WTC11 (cell line): ENCODE data around the gene TSG101. TPM values are rescaled to one million over a fixed set of nuclear protein-coding genes. Genes with fewer than 3 reads are reported as not detected.

Experiments
- ATAC-seq: fragments of 200-7000 bp; cut with Tn5 transposase; 2 replicates; pipeline ENCODE4 v1.10.0; 2021; ENCODE audit warnings: mild to moderate bottlenecking, moderate library complexity
- CTCF ChIA-PET: fragments of 300-600 bp; sonication (Branson Sonifier 250); formaldehyde crosslinking; loops from one replicate; lab custom pipeline; 2021; ENCODE audit warnings: antibody characterized with exemption; lab: Charles Lee
- POLR2A ChIA-PET: fragments of 350-600 bp; sonication (Branson Sonifier 250); formaldehyde crosslinking; loops from one replicate; lab custom pipeline; 2021; ENCODE audit warnings: antibody characterized with exemption; lab: Charles Lee
- DNase-seq: peaks from one replicate; pipeline ENCODE4 v3.0.0; 2021; ENCODE audit warnings: low spot score
- H3K27ac Mint-ChIP-seq: 2 replicates; pipeline ENCODE4 v1.8.0; 2021; ENCODE audit warnings: mixed read lengths
- H3K27me3 Mint-ChIP-seq: 2 replicates; pipeline ENCODE4 v1.8.0; 2021; ENCODE audit warnings: low read depth, mild to moderate bottlenecking, moderate library complexity, mixed read lengths
- H3K36me3 Mint-ChIP-seq: 2 replicates; pipeline ENCODE4 v1.8.0; 2021; ENCODE audit warnings: mixed read lengths
- H3K4me1 Mint-ChIP-seq: 2 replicates; pipeline ENCODE4 v1.8.0; 2022; ENCODE audit warnings: mixed read lengths
- H3K4me3 Mint-ChIP-seq: 2 replicates; pipeline ENCODE4 v1.8.0; 2021; ENCODE audit warnings: mild to moderate bottlenecking, moderate library complexity, mixed read lengths
- H3K9me3 Mint-ChIP-seq: 2 replicates; pipeline ENCODE4 v1.8.0; 2021; ENCODE audit warnings: mixed read lengths
- CREM ChIP-seq: sonication (generic); formaldehyde crosslinking; IDR thresholded peaks from 2 replicates; pipeline ENCODE4 v1.8.1; 2022; ENCODE audit warnings: mild to moderate bottlenecking, missing genetic modification reagents, moderate library complexity
- EMX1 ChIP-seq: fragments of 250-450 bp; sonication (Bioruptor Pico); IDR thresholded peaks from 2 replicates; pipeline ENCODE4 v1.8.0; 2021; ENCODE audit warnings: mild to moderate bottlenecking
- FOXP1 ChIP-seq: sonication (generic); formaldehyde crosslinking; IDR thresholded peaks from 2 replicates; pipeline ENCODE4 v1.8.0; 2022; ENCODE audit warnings: missing genetic modification reagents, mild to moderate bottlenecking, moderate library complexity, borderline replicate concordance
- HMGA2 ChIP-seq: fragments of 250-450 bp; sonication (Bioruptor Pico); IDR thresholded peaks from 2 replicates; pipeline ENCODE4 v1.4.0; 2021; ENCODE audit warnings: mild to moderate bottlenecking, moderate library complexity
- JAZF1 ChIP-seq: fragments of 250-450 bp; sonication (Bioruptor Pico); IDR thresholded peaks from 2 replicates; pipeline ENCODE4 v1.9.0; 2021; ENCODE audit warnings: moderate library complexity, mild to moderate bottlenecking, inconsistent platforms
- KAT7 ChIP-seq: sonication (generic); formaldehyde crosslinking; IDR thresholded peaks from 2 replicates; pipeline ENCODE4 v1.8.1; 2023; ENCODE audit warnings: missing genetic modification reagents, mild to moderate bottlenecking, borderline replicate concordance
- NFE2L1 ChIP-seq: sonication (generic); formaldehyde crosslinking; IDR thresholded peaks from 2 replicates; pipeline ENCODE4 v1.8.1; 2023; ENCODE audit warnings: missing genetic modification reagents
- NFYB ChIP-seq: sonication (generic); formaldehyde crosslinking; conservative IDR thresholded peaks from 2 replicates; pipeline ENCODE4 v1.8.0; 2022; ENCODE audit warnings: low read depth, missing genetic modification reagents
- SMAD3 ChIP-seq: sonication (generic); formaldehyde crosslinking; IDR thresholded peaks from 2 replicates; pipeline ENCODE4 v1.8.0; 2022; ENCODE audit warnings: missing genetic modification reagents, mild to moderate bottlenecking, borderline replicate concordance
- SP1 ChIP-seq: sonication (generic); formaldehyde crosslinking; conservative IDR thresholded peaks from 2 replicates; pipeline ENCODE4 v1.8.1; 2022; ENCODE audit warnings: missing genetic modification reagents
- TEAD1 ChIP-seq: sonication (generic); formaldehyde crosslinking; IDR thresholded peaks from 2 replicates; pipeline ENCODE4 v1.8.0; 2022; ENCODE audit warnings: mild to moderate bottlenecking, missing genetic modification reagents
- total RNA-seq: library from RNA; stranded (reverse); gene quantifications from 3 replicates; pipeline ENCODE4 v1.2.3, GENCODE V29; 2021
- TF ChIP-seq, protein P1 (sequence below): sonication (generic); formaldehyde crosslinking; IDR thresholded peaks from 2 replicates; pipeline ENCODE4 v1.8.1; 2023; ENCODE audit warnings: mild to moderate bottlenecking, moderate library complexity, missing genetic modification reagents
- TF ChIP-seq, protein P2 (sequence below): sonication (generic); formaldehyde crosslinking; IDR thresholded peaks from 2 replicates; pipeline ENCODE4 v1.8.0; 2023; ENCODE audit warnings: mild to moderate bottlenecking, missing genetic modification reagents
- TF ChIP-seq, protein P3 (sequence below): sonication (generic); formaldehyde crosslinking; IDR thresholded peaks from 2 replicates; pipeline ENCODE4 v1.8.0; 2023; ENCODE audit warnings: missing genetic modification reagents, mild to moderate bottlenecking, borderline replicate concordance
- TF ChIP-seq, protein P4 (sequence below): sonication (generic); formaldehyde crosslinking; conservative IDR thresholded peaks from 2 replicates; pipeline ENCODE4 v1.8.1; 2023; ENCODE audit warnings: mild to moderate bottlenecking, low read depth, missing genetic modification reagents, moderate library complexity
- TF ChIP-seq, protein P5 (sequence below): sonication (generic); formaldehyde crosslinking; IDR thresholded peaks from 2 replicates; pipeline ENCODE4 v1.8.0; 2022; ENCODE audit warnings: mild to moderate bottlenecking, missing genetic modification reagents

Gene TSG101
- total RNA-seq, 1 experiment from 2014 or later, result 41.7 TPM

DNA sequence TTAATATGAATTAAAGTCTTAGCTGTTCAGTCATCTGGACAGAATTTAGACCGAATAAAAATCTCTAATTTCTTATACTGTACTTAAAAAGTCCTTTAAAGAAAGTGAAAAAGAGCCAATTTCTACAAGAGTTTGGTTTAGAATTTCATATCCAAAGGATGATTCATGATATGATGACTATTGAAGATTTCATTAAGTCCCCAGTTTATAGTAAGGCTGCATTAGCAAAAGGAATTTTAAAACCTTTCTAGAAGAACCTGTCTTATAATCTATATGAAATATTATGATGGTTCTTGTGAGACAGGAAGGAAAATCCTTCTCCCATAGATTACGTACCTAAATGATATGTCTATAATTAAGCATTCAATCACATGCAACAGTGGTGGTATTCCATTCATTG is 34.8 kb downstream of the TSG101 start:
- ATAC-seq, result no peak
- no peak overlapping the region for H3K4me3 Mint-ChIP-seq
- POLR2A ChIA-PET, result no interaction called here
- DNase-seq, result no peak
- no peak overlapping the region for H3K27ac Mint-ChIP-seq
- no peaks in the 10 kb centered on the region for H3K27me3 Mint-ChIP-seq
- no peaks in the 10 kb centered on the region for H3K4me1 Mint-ChIP-seq
- CTCF ChIA-PET, result no interaction called here
- H3K36me3 Mint-ChIP-seq, result peaks cover 17% of the 10 kb centered on the region
- TF ChIP-seq CREM (CRISPR knock-in tag) (no peak), NFE2L1 (CRISPR knock-in tag) (no peak), HMGA2 (CRISPR knock-in tag) (no peak), NFYB (CRISPR knock-in tag) (no peak), KAT7 (CRISPR knock-in tag) (no peak), SP1 (CRISPR knock-in tag) (no peak), JAZF1 (CRISPR knock-in tag) (no peak), TEAD1 (CRISPR knock-in tag) (no peak), FOXP1 (no peak), EMX1 (CRISPR knock-in tag) (no peak), SMAD3 (no peak)
- TF ChIP-seq, protein P1, sequence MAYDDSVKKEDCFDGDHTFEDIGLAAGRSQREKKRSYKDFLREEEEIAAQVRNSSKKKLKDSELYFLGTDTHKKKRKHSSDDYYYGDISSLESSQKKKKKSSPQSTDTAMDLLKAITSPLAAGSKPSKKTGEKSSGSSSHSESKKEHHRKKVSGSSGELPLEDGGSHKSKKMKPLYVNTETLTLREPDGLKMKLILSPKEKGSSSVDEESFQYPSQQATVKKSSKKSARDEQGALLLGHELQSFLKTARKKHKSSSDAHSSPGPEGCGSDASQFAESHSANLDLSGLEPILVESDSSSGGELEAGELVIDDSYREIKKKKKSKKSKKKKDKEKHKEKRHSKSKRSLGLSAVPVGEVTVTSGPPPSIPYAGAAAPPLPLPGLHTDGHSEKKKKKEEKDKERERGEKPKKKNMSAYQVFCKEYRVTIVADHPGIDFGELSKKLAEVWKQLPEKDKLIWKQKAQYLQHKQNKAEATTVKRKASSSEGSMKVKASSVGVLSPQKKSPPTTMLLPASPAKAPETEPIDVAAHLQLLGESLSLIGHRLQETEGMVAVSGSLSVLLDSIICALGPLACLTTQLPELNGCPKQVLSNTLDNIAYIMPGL (CRISPR knock-in tag), result no peak
- TF ChIP-seq, protein P2, sequence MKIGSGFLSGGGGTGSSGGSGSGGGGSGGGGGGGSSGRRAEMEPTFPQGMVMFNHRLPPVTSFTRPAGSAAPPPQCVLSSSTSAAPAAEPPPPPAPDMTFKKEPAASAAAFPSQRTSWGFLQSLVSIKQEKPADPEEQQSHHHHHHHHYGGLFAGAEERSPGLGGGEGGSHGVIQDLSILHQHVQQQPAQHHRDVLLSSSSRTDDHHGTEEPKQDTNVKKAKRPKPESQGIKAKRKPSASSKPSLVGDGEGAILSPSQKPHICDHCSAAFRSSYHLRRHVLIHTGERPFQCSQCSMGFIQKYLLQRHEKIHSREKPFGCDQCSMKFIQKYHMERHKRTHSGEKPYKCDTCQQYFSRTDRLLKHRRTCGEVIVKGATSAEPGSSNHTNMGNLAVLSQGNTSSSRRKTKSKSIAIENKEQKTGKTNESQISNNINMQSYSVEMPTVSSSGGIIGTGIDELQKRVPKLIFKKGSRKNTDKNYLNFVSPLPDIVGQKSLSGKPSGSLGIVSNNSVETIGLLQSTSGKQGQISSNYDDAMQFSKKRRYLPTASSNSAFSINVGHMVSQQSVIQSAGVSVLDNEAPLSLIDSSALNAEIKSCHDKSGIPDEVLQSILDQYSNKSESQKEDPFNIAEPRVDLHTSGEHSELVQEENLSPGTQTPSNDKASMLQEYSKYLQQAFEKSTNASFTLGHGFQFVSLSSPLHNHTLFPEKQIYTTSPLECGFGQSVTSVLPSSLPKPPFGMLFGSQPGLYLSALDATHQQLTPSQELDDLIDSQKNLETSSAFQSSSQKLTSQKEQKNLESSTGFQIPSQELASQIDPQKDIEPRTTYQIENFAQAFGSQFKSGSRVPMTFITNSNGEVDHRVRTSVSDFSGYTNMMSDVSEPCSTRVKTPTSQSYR (CRISPR knock-in tag), result no peak
- TF ChIP-seq, protein P3, sequence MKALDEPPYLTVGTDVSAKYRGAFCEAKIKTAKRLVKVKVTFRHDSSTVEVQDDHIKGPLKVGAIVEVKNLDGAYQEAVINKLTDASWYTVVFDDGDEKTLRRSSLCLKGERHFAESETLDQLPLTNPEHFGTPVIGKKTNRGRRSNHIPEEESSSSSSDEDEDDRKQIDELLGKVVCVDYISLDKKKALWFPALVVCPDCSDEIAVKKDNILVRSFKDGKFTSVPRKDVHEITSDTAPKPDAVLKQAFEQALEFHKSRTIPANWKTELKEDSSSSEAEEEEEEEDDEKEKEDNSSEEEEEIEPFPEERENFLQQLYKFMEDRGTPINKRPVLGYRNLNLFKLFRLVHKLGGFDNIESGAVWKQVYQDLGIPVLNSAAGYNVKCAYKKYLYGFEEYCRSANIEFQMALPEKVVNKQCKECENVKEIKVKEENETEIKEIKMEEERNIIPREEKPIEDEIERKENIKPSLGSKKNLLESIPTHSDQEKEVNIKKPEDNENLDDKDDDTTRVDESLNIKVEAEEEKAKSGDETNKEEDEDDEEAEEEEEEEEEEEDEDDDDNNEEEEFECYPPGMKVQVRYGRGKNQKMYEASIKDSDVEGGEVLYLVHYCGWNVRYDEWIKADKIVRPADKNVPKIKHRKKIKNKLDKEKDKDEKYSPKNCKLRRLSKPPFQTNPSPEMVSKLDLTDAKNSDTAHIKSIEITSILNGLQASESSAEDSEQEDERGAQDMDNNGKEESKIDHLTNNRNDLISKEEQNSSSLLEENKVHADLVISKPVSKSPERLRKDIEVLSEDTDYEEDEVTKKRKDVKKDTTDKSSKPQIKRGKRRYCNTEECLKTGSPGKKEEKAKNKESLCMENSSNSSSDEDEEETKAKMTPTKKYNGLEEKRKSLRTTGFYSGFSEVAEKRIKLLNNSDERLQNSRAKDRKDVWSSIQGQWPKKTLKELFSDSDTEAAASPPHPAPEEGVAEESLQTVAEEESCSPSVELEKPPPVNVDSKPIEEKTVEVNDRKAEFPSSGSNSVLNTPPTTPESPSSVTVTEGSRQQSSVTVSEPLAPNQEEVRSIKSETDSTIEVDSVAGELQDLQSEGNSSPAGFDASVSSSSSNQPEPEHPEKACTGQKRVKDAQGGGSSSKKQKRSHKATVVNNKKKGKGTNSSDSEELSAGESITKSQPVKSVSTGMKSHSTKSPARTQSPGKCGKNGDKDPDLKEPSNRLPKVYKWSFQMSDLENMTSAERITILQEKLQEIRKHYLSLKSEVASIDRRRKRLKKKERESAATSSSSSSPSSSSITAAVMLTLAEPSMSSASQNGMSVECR (CRISPR knock-in tag), result no peak
- TF ChIP-seq, protein P4, sequence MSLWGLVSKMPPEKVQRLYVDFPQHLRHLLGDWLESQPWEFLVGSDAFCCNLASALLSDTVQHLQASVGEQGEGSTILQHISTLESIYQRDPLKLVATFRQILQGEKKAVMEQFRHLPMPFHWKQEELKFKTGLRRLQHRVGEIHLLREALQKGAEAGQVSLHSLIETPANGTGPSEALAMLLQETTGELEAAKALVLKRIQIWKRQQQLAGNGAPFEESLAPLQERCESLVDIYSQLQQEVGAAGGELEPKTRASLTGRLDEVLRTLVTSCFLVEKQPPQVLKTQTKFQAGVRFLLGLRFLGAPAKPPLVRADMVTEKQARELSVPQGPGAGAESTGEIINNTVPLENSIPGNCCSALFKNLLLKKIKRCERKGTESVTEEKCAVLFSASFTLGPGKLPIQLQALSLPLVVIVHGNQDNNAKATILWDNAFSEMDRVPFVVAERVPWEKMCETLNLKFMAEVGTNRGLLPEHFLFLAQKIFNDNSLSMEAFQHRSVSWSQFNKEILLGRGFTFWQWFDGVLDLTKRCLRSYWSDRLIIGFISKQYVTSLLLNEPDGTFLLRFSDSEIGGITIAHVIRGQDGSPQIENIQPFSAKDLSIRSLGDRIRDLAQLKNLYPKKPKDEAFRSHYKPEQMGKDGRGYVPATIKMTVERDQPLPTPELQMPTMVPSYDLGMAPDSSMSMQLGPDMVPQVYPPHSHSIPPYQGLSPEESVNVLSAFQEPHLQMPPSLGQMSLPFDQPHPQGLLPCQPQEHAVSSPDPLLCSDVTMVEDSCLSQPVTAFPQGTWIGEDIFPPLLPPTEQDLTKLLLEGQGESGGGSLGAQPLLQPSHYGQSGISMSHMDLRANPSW (CRISPR knock-in tag), result no peak
- TF ChIP-seq, protein P5, sequence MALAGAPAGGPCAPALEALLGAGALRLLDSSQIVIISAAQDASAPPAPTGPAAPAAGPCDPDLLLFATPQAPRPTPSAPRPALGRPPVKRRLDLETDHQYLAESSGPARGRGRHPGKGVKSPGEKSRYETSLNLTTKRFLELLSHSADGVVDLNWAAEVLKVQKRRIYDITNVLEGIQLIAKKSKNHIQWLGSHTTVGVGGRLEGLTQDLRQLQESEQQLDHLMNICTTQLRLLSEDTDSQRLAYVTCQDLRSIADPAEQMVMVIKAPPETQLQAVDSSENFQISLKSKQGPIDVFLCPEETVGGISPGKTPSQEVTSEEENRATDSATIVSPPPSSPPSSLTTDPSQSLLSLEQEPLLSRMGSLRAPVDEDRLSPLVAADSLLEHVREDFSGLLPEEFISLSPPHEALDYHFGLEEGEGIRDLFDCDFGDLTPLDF (CRISPR knock-in tag), result no peak
- no peaks in the 10 kb centered on the region for H3K9me3 Mint-ChIP-seq
